Measurements from ENCODE around the gene P2RY1.

P2RY1 gene

DNA sequence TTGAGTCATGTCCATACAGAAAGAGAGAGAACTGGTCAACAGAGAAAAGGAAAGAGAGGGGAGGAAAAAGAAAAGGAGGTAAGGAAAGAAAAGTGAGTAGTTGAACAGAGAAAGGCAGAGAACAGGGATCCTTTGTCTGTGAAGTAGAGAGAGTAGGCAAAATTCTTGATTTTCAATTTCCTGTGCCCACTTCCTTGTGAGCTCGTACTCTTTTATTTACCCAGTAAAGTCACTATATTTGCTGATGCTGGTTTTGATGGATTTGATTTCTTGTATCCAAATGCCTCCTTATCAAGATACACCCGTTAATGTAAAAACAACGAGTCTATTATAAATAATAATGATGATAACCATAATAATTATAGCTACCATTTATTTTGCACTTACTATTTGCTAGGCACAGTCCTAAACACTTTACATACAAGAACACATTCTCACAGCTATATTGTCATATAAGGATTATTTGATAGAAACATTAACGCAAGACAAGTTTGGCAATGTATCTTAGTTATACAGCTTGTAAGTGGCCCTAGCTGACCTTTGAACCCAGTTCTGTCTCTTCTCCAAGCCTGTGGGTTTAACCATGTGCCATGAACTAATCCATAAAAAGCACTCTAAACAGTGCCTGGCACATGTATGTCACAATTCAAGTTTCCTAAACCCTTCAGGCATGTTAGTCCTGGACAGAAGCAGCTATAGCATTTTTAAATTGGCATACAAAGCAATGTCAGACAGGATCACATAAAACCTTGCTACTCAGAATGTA lies 6.7 kb upstream of the P2RY1 start:
- TF ChIP-seq ZBTB10 (tag by site-specific recombination; IDR thresholded peaks at IDR 0.05) (no peak), REPIN1 (tag by site-specific recombination; IDR thresholded peaks at IDR 0.05; ENCODE audit: low read depth) (no peak), ZNF112 (tag by site-specific recombination; IDR thresholded peaks at IDR 0.05) (no peak), TSHZ1 (tag by site-specific recombination; IDR thresholded peaks at IDR 0.05; ENCODE audit: borderline replicate concordance) (no peak), ZSCAN30 (tag by site-specific recombination; IDR thresholded peaks at IDR 0.05) (no peak), ZNF2 (tag by site-specific recombination; IDR thresholded peaks at IDR 0.05) (no peak)
- TF ChIP-seq, protein P1, sequence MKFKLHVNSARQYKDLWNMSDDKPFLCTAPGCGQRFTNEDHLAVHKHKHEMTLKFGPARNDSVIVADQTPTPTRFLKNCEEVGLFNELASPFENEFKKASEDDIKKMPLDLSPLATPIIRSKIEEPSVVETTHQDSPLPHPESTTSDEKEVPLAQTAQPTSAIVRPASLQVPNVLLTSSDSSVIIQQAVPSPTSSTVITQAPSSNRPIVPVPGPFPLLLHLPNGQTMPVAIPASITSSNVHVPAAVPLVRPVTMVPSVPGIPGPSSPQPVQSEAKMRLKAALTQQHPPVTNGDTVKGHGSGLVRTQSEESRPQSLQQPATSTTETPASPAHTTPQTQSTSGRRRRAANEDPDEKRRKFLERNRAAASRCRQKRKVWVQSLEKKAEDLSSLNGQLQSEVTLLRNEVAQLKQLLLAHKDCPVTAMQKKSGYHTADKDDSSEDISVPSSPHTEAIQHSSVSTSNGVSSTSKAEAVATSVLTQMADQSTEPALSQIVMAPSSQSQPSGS (tag by site-specific recombination; IDR thresholded peaks at IDR 0.05; ENCODE audit: low read depth): no peak
- Histone ChIP-seq H3K4me3 (ENCODE audit: low read depth, low read length) (no peak overlapping the region), H3K9me3 (ENCODE audit: control insufficient read depth, insufficient read depth, low read depth, low read length) (no peaks in the 10 kb centered on the region), H3K27ac (ENCODE audit: extremely low read depth, low read depth, low read length) (no peak overlapping the region), H3K36me3 (ENCODE audit: control insufficient read depth in 2 of 2, insufficient read depth in 1 of 2, low read length in 2 of 2) (no peaks in the 10 kb centered on the region), H3K4me1 (ENCODE audit: control insufficient read depth, insufficient read depth, low read length) (no peaks in the 10 kb centered on the region)
- ChIA-PET CTCF (no interaction called here), POLR2A (no interaction called here)

DNA sequence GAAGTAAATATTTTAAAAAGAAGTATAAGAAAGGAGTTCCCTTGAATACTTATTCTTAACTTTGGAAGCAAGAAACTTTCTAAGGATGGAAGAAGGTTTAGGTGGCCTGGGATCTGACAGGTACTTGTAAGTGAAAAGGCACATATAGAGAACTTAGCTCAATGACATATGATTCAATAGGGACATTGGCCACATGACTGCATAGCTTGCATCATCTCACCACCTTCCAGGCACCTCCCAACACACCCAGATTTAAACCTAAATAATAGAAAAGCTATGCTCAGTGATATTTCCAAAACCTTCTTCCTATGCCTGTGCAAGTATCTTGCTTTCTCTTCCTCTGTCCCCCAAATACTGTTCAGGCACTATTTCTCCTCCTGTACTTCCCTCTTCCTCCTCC lies 4.7 kb upstream of the P2RY1 start:
- Histone ChIP-seq H3K36me3 (ENCODE audit: control insufficient read depth in 2 of 2, insufficient read depth in 1 of 2, low read length in 2 of 2) (no peaks in the 10 kb centered on the region), H3K9me3 (ENCODE audit: control insufficient read depth, insufficient read depth, low read depth, low read length) (no peaks in the 10 kb centered on the region), H3K4me3 (ENCODE audit: low read depth, low read length) (no peak overlapping the region), H3K27ac (ENCODE audit: extremely low read depth, low read depth, low read length) (no peak overlapping the region), H3K4me1 (ENCODE audit: control insufficient read depth, insufficient read depth, low read length) (no peaks in the 10 kb centered on the region)
- TF ChIP-seq ZNF513 (tag by site-specific recombination; IDR thresholded peaks at IDR 0.05): no peak
- TF ChIP-seq ZNF555 (tag by site-specific recombination; conservative IDR thresholded peaks at IDR 0.05): no peak
- no peak for TF ChIP-seq ZNF664 (tag by site-specific recombination; IDR thresholded peaks at IDR 0.05)
- TF ChIP-seq SP2 (tag by site-specific recombination; IDR thresholded peaks at IDR 0.05): no peak
- TF ChIP-seq, protein P2, sequence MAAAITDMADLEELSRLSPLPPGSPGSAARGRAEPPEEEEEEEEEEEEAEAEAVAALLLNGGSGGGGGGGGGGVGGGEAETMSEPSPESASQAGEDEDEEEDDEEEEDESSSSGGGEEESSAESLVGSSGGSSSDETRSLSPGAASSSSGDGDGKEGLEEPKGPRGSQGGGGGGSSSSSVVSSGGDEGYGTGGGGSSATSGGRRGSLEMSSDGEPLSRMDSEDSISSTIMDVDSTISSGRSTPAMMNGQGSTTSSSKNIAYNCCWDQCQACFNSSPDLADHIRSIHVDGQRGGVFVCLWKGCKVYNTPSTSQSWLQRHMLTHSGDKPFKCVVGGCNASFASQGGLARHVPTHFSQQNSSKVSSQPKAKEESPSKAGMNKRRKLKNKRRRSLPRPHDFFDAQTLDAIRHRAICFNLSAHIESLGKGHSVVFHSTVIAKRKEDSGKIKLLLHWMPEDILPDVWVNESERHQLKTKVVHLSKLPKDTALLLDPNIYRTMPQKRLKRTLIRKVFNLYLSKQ (tag by site-specific recombination; IDR thresholded peaks at IDR 0.05; ENCODE audit: borderline replicate concordance): no peak
- TF ChIP-seq, protein P3, sequence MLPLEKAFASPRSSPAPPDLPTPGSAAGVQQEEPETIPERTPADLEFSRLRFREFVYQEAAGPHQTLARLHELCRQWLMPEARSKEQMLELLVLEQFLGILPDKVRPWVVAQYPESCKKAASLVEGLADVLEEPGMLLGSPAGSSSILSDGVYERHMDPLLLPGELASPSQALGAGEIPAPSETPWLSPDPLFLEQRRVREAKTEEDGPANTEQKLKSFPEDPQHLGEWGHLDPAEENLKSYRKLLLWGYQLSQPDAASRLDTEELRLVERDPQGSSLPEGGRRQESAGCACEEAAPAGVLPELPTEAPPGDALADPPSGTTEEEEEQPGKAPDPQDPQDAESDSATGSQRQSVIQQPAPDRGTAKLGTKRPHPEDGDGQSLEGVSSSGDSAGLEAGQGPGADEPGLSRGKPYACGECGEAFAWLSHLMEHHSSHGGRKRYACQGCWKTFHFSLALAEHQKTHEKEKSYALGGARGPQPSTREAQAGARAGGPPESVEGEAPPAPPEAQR (tag by site-specific recombination; IDR thresholded peaks at IDR 0.05): no peak
- no peak for TF ChIP-seq ZNF133 (tag by site-specific recombination; IDR thresholded peaks at IDR 0.05)
- TF ChIP-seq, protein P4, sequence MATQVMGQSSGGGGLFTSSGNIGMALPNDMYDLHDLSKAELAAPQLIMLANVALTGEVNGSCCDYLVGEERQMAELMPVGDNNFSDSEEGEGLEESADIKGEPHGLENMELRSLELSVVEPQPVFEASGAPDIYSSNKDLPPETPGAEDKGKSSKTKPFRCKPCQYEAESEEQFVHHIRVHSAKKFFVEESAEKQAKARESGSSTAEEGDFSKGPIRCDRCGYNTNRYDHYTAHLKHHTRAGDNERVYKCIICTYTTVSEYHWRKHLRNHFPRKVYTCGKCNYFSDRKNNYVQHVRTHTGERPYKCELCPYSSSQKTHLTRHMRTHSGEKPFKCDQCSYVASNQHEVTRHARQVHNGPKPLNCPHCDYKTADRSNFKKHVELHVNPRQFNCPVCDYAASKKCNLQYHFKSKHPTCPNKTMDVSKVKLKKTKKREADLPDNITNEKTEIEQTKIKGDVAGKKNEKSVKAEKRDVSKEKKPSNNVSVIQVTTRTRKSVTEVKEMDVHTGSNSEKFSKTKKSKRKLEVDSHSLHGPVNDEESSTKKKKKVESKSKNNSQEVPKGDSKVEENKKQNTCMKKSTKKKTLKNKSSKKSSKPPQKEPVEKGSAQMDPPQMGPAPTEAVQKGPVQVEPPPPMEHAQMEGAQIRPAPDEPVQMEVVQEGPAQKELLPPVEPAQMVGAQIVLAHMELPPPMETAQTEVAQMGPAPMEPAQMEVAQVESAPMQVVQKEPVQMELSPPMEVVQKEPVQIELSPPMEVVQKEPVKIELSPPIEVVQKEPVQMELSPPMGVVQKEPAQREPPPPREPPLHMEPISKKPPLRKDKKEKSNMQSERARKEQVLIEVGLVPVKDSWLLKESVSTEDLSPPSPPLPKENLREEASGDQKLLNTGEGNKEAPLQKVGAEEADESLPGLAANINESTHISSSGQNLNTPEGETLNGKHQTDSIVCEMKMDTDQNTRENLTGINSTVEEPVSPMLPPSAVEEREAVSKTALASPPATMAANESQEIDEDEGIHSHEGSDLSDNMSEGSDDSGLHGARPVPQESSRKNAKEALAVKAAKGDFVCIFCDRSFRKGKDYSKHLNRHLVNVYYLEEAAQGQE (tag by site-specific recombination; IDR thresholded peaks at IDR 0.05): no peak
- TF ChIP-seq ZNF558 (tag by site-specific recombination; IDR thresholded peaks at IDR 0.05): no peak
- TF ChIP-seq ZNF335 (tag by site-specific recombination; conservative IDR thresholded peaks at IDR 0.05): no peak
- no peak for TF ChIP-seq FEZF1 (tag by site-specific recombination; IDR thresholded peaks at IDR 0.05)
- ChIA-PET CTCF (no interaction called here), POLR2A (no interaction called here)
